GM23338 (cell line): Measurements from ENCODE around the gene LCE1B. TPM values are rescaled to one million over a fixed set of nuclear protein-coding genes. Genes with fewer than 3 reads are reported as not detected.

ENCODE experiments used
- ATAC-seq: fragments of 200-7000 bp; cut with Tn5 transposase; 3 replicates; pipeline ENCODE4 v1.9.1; 2020
- DNase-seq: peaks from one replicate; pipeline ENCODE4 v3.0.0-alpha.2; 2015; ENCODE audit warnings: low spot score
- H2AFZ ChIP-seq: fragments of 200-600 bp; sonication (generic); 2 replicates; pipeline ENCODE4 v1.8.0; 2016; ENCODE audit warnings: antibody characterized with exemption, mild to moderate bottlenecking, moderate library complexity
- H3F3A ChIP-seq: fragments of 200-600 bp; sonication (generic); replicated peaks from 2 replicates; pipeline ENCODE4 v1.8.0; 2017; ENCODE audit warnings: antibody characterized with exemption, mixed run types, low read depth
- H3K27ac ChIP-seq: fragments of 200-600 bp; sonication (generic); 2 replicates; pipeline ENCODE4 v1.6.1; 2016; ENCODE audit warnings: low read depth
- H3K27me3 ChIP-seq: fragments of 200-600 bp; sonication (generic); 2 replicates; pipeline ENCODE4 v1.8.0; 2016; ENCODE audit warnings: mild to moderate bottlenecking, mixed run types, moderate library complexity; ENCODE audit not compliant: insufficient read depth
- H3K36me3 ChIP-seq: fragments of 200-600 bp; sonication (generic); 2 replicates; pipeline ENCODE4 v1.8.0; 2016; ENCODE audit warnings: mild to moderate bottlenecking; ENCODE audit not compliant: insufficient read depth
- H3K4me1 ChIP-seq: fragments of 200-600 bp; sonication (generic); 2 replicates; pipeline ENCODE4 v1.8.0; 2016; ENCODE audit warnings: mild to moderate bottlenecking, moderate library complexity; ENCODE audit not compliant: insufficient read depth
- H3K4me2 ChIP-seq: fragments of 200-600 bp; sonication (generic); 2 replicates; pipeline ENCODE4 v1.7.1; 2017; ENCODE audit warnings: mixed run types
- H3K4me3 ChIP-seq: fragments of 200-600 bp; sonication (generic); 2 replicates; pipeline ENCODE4 v1.6.1; 2016; ENCODE audit warnings: mixed run types
- H3K79me2 ChIP-seq: fragments of 200-600 bp; sonication (generic); replicated peaks from 2 replicates; pipeline ENCODE4 v1.8.0; 2017; ENCODE audit warnings: mild to moderate bottlenecking; ENCODE audit not compliant: insufficient read depth
- H3K9me2 ChIP-seq: fragments of 200-600 bp; sonication (generic); 2 replicates; pipeline ENCODE4 v1.8.0; 2017; ENCODE audit not compliant: insufficient read depth
- H4K20me1 ChIP-seq: fragments of 200-600 bp; sonication (generic); replicated peaks from 2 replicates; pipeline ENCODE4 v1.8.0; 2017; ENCODE audit warnings: mild to moderate bottlenecking; ENCODE audit not compliant: insufficient read depth
- H3K27ac Mint-ChIP-seq: 2 replicates; pipeline ENCODE4 v1.8.0; 2020; ENCODE audit warnings: inconsistent platforms, mild to moderate bottlenecking, moderate library complexity, mixed read lengths
- H3K27me3 Mint-ChIP-seq: 3 replicates; pipeline ENCODE4 v1.8.0; 2022; ENCODE audit warnings: low read depth, mild to moderate bottlenecking, moderate library complexity, mixed read lengths, inconsistent platforms; ENCODE audit not compliant: insufficient read depth, poor library complexity
- H3K36me3 Mint-ChIP-seq: 3 replicates; pipeline ENCODE4 v1.8.0; 2021; ENCODE audit warnings: low read depth, mild to moderate bottlenecking, inconsistent platforms, moderate library complexity, mixed read lengths
- H3K4me1 Mint-ChIP-seq: 3 replicates; pipeline ENCODE4 v1.8.0; 2020; ENCODE audit warnings: mild to moderate bottlenecking, inconsistent platforms, mixed read lengths
- H3K4me3 Mint-ChIP-seq: 3 replicates; pipeline ENCODE4 v1.8.0; 2021; ENCODE audit warnings: moderate library complexity, mild to moderate bottlenecking, inconsistent platforms, mixed read lengths
- H3K9me3 Mint-ChIP-seq: 3 replicates; pipeline ENCODE4 v1.8.0; 2020; ENCODE audit warnings: moderate library complexity, mild to moderate bottlenecking, inconsistent platforms, mixed read lengths
- CREB1 ChIP-seq: fragments of 250-450 bp; sonication (Bioruptor Pico); IDR thresholded peaks from 2 replicates; pipeline ENCODE4 v1.5.0; 2020; ENCODE audit warnings: low read depth, mild to moderate bottlenecking, moderate library complexity
- CTCF ChIP-seq, 2 experiments: fragments of 200-600 bp in 1 of 2; sonication (generic) in 1 of 2; conservative IDR thresholded peaks; 2 replicates each; pipeline versions ENCODE4 v1.5.1 to v1.6.1; 2016 to 2017; ENCODE audit warnings: antibody characterized with exemption in 2 of 2, low read depth in 2 of 2, mild to moderate bottlenecking in 2 of 2, moderate library complexity in 1 of 2
- ETS1 ChIP-seq: IDR thresholded peaks from 2 replicates; pipeline ENCODE4 v1.6.1; 2016; ENCODE audit warnings: antibody characterized with exemption
- EZH2 ChIP-seq: fragments of 200-600 bp; sonication (generic); IDR thresholded peaks from one replicate; pipeline ENCODE4 v1.8.0; 2017; ENCODE audit warnings: antibody characterized with exemption, mild to moderate bottlenecking, low read depth; ENCODE audit not compliant: unreplicated experiment
- NANOG ChIP-seq: IDR thresholded peaks from 2 replicates; pipeline ENCODE4 v1.6.1; 2016; ENCODE audit warnings: antibody characterized with exemption, borderline replicate concordance
- POLR2AphosphoS5 ChIP-seq: IDR thresholded peaks from 2 replicates; pipeline ENCODE4 v1.6.1; 2016; ENCODE audit warnings: antibody characterized with exemption, low read depth
- STAT1 ChIP-seq: IDR thresholded peaks from one replicate; pipeline ENCODE4 v1.6.1; 2016; ENCODE audit warnings: antibody characterized with exemption; ENCODE audit not compliant: unreplicated experiment
- ZNF331 ChIP-seq: fragments of 250-450 bp; sonication (Bioruptor Pico); IDR thresholded peaks from 2 replicates; pipeline ENCODE4 v1.5.0; 2020; ENCODE audit warnings: low read depth, mild to moderate bottlenecking, moderate library complexity
- ZNF462 ChIP-seq: fragments of 250-450 bp; sonication (Bioruptor Pico); IDR thresholded peaks from 2 replicates; pipeline ENCODE4 v1.5.0; 2020; ENCODE audit warnings: mild to moderate bottlenecking, moderate library complexity
- long read RNA-seq: library from polyadenylated mRNA; unstranded; transcript quantifications from one replicate; pipeline ENCODE4 v2.0.0, GENCODE V29; 2020; ENCODE audit not compliant: unreplicated experiment
- polyA plus RNA-seq: library from polyadenylated mRNA; unstranded; fragments of >200 nt; fragmentation: Nextera tagmentation; extraction: Ambion mirVana; gene quantifications from 2 replicates; pipeline ENCODE4 v1.2.1, GENCODE V29; 2016
- total RNA-seq: library from RNA; depleted of rRNA; stranded (reverse); fragments of >200 nt; shearing (Covaris generic); gene quantifications from 2 replicates; pipeline ENCODE4 v1.2.3, GENCODE V29; 2014; rRNA removed

LCE1B gene
- total RNA-seq (not detected in 2 replicates), polyA plus RNA-seq (not detected in 2 replicates)
- long read RNA-seq = 0 reads

- no peak within 1 kb of the TSS for H3K27ac Mint-ChIP-seq
- no peaks in the 10 kb centered on the region for H3K9me3 Mint-ChIP-seq
Measured at GRCh38 chr1:152811671-152812070, at the start of gene LCE1B. Gene LCE1B (plus strand): TSS chr1:152811971. CDS start chr1:152812447, 476 bp downstream.

More at GRCh38 chr1:152811671-152812070, at the start of gene LCE1B:
- Histone ChIP-seq H3F3A (no peaks in the 10 kb centered on the region), H3K4me1 (no peaks in the 10 kb centered on the region), H3K4me3 (no peak within 1 kb of the TSS), H3K9me2 (0 out of 2 replicates have a peak, but pooled peaks cover 6% of the 10 kb centered on the region), H4K20me1 (no peaks in the 10 kb centered on the region), H3K27ac (no peak within 1 kb of the TSS), H2AFZ (peak within 1 kb of the TSS; percentile 18; the same call in 1 of the 2 replicates), H3K4me2 (no peak within 1 kb of the TSS), H3K27me3 (no peaks in the 10 kb centered on the region), H3K36me3 (no peaks in the 10 kb centered on the region), H3K79me2 (no peaks in the 10 kb centered on the region)
- ATAC-seq (no peak), DNase-seq (no peak)
- H3K4me1 Mint-ChIP-seq = peaks cover 2% of the 10 kb centered on the region; the same call in 1 of the 3 replicates
- no peaks in the 10 kb centered on the region for H3K27me3 Mint-ChIP-seq
- no peak for TF ChIP-seq NANOG
- TF ChIP-seq EZH2 = no peak
- TF ChIP-seq POLR2AphosphoS5 = no peak
- TF ChIP-seq CREB1 (CRISPR knock-in tag) = no peak
- no peak for TF ChIP-seq ETS1
- no peak for TF ChIP-seq ZNF462 (CRISPR knock-in tag)
- no peak for TF ChIP-seq STAT1
- no peak for TF ChIP-seq CTCF (conservative IDR thresholded peaks at IDR 0.05; ENCODE audit: low read depth in 2 of 2)
- no peak for TF ChIP-seq ZNF331 (CRISPR knock-in tag)
- H3K36me3 Mint-ChIP-seq = no peaks in the 10 kb centered on the region
- no peak within 1 kb of the TSS for H3K4me3 Mint-ChIP-seq
